Measurements from ENCODE around the gene PLEKHG4.
A peak's percentile ranks its signal among the peaks of the same experiment; 100 is the strongest.

PLEKHG4 gene

GRCh38 chr16:67326472-67327309, 47.4 kb downstream of the PLEKHG4 start, which contains the start of the genes KCTD19 and LRRC36:
KCTD19 (minus strand) TSS chr16:67326741; CDS start chr16:67326707, 34 bp downstream.
LRRC36 (plus strand) TSS chr16:67326815; CDS start chr16:67326863, 48 bp downstream.
- peak within 1 kb of the TSS; percentile 35 to 82 for H3K27ac Mint-ChIP-seq
- DNase-seq (peak; percentile 46 to 55 (median 55)), ATAC-seq (replicated peaks) (peak; percentile 81)
- no peaks in the 10 kb centered on the region for H3K9me3 Mint-ChIP-seq
- peaks cover 9 to 14% of the 10 kb centered on the region in 2 donors for H3K4me1 Mint-ChIP-seq (ENCODE audit: low read depth in 2 of 2)
- H3K36me3 Mint-ChIP-seq (ENCODE audit: insufficient read depth): no peaks in the 10 kb centered on the region
- H3K27me3 Mint-ChIP-seq: peaks cover 7 to 18% of the 10 kb centered on the region in 2 donors
- H3K4me3 Mint-ChIP-seq: peak within 1 kb of the TSS; percentile 79 to 91

- H3K4me3 Mint-ChIP-seq: no peak overlapping the region
- H3K9me3 Mint-ChIP-seq: no peaks in the 10 kb centered on the region
- peaks cover 5 to 16% of the 10 kb centered on the region in 2 donors for H3K27me3 Mint-ChIP-seq
- H3K36me3 Mint-ChIP-seq (ENCODE audit: insufficient read depth): no peaks in the 10 kb centered on the region
- H3K27ac Mint-ChIP-seq: no peak overlapping the region
- ATAC-seq (replicated peaks): no peak
- DNase-seq: no peak
- peaks cover 9 to 14% of the 10 kb centered on the region in 2 donors for H3K4me1 Mint-ChIP-seq (ENCODE audit: low read depth in 2 of 2)
These were observed 48.4 kb downstream of the PLEKHG4 start for GRCh38 chr16:67327743-67328142.

GRCh38 chr16:67329901-67330300, 50.6 kb downstream of the PLEKHG4 start:
- Mint-ChIP-seq H3K9me3 (peaks cover 0 to under 1% of the 10 kb centered on the region in 2 donors), H3K4me1 (ENCODE audit: low read depth in 2 of 2) (peaks cover 9 to 14% of the 10 kb centered on the region in 2 donors), H3K27ac (no peak overlapping the region), H3K36me3 (ENCODE audit: insufficient read depth) (peaks cover 3% of the 10 kb centered on the region), H3K4me3 (no peak overlapping the region), H3K27me3 (peaks cover 0 to 5% of the 10 kb centered on the region in 2 donors)
- ATAC-seq (replicated peaks): no peak
- DNase-seq: no peak

- no peak overlapping the region for H3K27ac Mint-ChIP-seq
- DNase-seq (no peak), ATAC-seq (replicated peaks) (no peak)
- H3K36me3 Mint-ChIP-seq (ENCODE audit: insufficient read depth): peaks cover 3% of the 10 kb centered on the region
- H3K27me3 Mint-ChIP-seq: no peaks in the 10 kb centered on the region
- H3K9me3 Mint-ChIP-seq: peaks cover 0 to 1% of the 10 kb centered on the region in 2 donors
- H3K4me3 Mint-ChIP-seq: no peak overlapping the region
- H3K4me1 Mint-ChIP-seq (ENCODE audit: low read depth in 2 of 2): no peaks in the 10 kb centered on the region
These were observed 54.0 kb downstream of the PLEKHG4 start for GRCh38 chr16:67333315-67333714.

GRCh38 chr16:67336116-67336515, 56.8 kb downstream of the PLEKHG4 start:
- no peaks in the 10 kb centered on the region for H3K27me3 Mint-ChIP-seq
- DNase-seq (no peak), ATAC-seq (replicated peaks) (no peak)
- peaks cover 0 to 1% of the 10 kb centered on the region in 2 donors for H3K9me3 Mint-ChIP-seq
- no peak overlapping the region for H3K4me3 Mint-ChIP-seq
- peaks cover 3% of the 10 kb centered on the region for H3K36me3 Mint-ChIP-seq (ENCODE audit: insufficient read depth)
- H3K27ac Mint-ChIP-seq: no peak overlapping the region
- no peaks in the 10 kb centered on the region for H3K4me1 Mint-ChIP-seq (ENCODE audit: low read depth in 2 of 2)

- Mint-ChIP-seq H3K27ac (no peak overlapping the region), H3K4me3 (no peak overlapping the region), H3K4me1 (ENCODE audit: low read depth in 2 of 2) (no peaks in the 10 kb centered on the region), H3K36me3 (ENCODE audit: insufficient read depth) (peaks cover 3% of the 10 kb centered on the region), H3K9me3 (peaks cover 0 to 1% of the 10 kb centered on the region in 2 donors), H3K27me3 (no peaks in the 10 kb centered on the region)
- no peak for DNase-seq
- ATAC-seq (replicated peaks): no peak
These were observed 57.3 kb downstream of the PLEKHG4 start for GRCh38 chr16:67336648-67337047.
